NCI-H187 (cell line): ENCODE results near the gene SPATA32.
"Not testable (repeated sequence)": the region's sequence is repeated elsewhere in the genome, so short reads cannot be mapped to it uniquely, and the experiment has no call there.

Experiments
- DNase-seq, 2 experiments: peaks; one replicate each; lab custom pipeline; 2025; lab: John Stamatoyannopoulos, UW

The SPATA32 gene

DNA sequence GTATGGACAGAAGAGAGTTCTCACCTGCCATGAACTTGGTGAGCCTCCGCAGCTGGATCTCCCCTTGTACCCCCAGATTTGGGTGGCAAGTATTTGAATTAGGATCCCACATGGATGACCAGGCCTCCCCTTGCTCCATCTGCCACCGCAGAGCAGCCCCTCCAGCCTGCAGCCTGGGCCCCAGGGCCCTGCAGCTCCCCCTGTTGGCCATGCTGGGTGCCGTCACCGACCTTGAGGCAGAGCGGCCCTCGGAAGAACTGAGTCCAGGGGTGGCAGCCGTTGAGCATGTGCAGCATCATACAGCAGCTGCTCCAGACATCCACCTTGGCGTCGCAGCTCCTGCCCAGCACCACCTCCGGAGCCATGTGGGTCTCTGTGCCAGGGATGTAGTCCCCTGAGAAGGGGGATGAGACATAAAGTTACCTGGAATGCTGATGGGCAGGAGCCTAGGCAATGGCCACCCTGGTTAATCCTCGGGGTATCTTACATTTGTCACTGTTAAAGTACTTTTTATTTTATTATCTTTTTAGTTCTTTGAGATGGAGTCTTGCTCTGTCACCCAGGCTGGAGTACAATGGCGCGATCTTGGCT lies 9.0 kb upstream of the SPATA32 start:
- no peak for DNase-seq

DNA sequence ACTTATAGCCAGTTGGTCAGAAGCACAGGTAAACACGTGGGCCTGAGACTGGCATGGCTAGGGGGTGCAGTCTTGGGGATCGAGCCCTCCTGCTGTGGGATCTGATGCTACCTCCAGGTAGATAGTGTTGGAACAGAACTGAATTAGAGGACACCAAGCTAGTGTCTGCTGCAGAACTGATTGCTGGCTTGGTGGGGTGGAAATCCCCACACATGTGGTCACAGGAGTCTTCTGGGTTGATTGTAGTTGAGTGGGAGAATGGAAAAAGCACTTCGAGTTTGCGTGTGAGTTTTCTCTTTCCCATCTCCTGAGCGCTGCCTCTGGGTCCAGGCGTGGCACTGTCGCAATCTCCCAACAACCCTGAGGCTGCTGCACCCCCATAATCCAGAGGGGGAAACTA lies 8.0 kb upstream of the SPATA32 start:
- no peak for DNase-seq

DNA sequence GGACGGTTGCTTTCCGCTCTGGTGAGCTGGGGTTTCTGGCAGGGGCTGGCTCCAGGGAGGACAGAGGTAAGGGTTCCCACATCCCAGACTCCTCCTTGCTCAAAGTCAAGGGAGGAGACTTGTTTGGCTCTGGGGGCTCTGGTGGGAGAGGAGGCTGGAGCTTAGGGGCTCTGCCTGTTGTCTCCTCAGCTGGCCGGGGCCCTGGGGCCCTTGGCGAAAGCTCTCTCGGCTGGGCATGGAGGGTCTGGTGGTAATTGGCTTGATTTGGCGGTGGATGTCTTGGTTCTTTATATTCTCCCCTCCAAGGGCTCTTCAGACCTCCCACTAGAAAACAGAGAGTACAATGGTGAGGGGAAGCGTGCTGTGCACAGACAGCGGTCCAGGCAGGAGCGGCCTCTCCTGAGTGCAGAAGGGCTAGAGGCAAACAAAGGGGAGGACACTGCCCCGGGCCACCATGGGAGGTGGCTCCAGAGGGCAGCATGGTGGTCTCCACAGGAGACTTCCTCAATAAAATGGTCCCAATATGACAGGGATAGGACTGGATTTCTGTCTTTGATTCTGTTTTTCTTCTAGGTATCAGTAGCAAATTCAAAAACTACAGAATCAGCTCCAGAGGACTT lies 5.7 kb upstream of the SPATA32 start:
- no peak for DNase-seq

DNA sequence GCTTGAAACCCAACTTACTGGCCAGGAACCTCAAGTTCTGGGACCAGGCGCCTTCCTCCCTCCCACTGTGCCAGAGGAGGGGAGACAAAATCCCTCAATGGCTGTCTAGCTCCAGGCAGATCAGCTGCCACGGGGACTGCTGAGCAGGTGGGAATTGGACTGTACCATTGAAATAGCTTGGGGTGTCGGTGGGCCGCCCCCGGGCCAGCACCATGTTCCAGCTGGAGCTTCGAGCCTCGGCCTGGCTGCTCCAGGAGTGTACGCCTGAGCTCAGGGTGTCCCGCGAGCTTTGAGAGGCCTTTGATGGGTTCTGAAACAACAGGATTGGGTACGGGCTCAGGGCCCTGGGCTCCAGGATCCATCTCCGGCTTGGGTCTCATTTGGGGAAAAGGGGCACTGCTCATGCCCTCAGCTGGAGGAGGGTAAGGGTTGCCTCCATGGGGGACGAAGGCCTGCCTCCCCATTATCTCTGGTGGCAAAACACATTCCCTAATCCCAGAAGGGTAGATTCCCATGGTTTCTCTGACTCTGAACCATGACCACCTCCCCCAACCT lies 4.6 kb upstream of the SPATA32 start:
- no peak for DNase-seq

DNA sequence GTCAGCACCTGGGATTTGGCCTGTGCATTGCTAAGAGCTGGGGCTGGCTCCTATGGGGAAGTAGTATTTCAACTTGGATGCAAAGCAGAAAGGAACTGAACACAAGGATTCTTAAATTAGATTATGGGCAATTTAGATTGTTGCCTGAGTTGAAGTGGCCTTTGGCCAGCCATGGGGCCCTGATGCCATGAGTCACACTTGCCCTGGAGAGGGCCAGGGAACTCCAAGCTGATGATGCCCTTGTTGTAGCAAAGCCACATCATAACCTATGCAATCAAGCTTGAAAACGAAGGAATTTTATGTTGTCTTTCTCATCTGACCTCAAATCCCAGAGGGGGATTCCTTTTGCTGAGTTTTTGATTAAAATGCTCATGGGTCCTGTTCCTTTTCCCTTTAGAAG lies 3.9 kb upstream of the SPATA32 start:
- DNase-seq = no peak

DNA sequence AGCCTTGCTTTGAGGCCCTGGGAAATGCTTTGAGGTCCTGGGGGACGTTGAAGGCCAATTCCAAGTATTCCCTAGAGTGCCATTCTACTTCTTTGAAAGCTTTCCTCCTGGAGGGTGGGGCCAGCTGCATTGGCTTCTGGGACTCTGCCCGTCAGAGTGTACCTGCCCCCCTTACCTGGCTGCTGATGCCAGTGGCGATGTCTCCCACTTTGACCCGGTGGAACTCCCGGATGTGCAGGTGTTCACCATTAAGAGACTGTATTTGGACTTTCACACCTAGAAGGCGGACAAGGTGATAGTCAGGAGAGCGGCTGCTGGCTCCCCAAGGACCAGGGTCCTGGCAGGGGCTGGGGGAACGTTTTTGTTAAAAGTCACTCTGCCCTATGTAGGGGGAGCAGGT lies 3.1 kb upstream of the SPATA32 start:
- DNase-seq = no peak

DNA sequence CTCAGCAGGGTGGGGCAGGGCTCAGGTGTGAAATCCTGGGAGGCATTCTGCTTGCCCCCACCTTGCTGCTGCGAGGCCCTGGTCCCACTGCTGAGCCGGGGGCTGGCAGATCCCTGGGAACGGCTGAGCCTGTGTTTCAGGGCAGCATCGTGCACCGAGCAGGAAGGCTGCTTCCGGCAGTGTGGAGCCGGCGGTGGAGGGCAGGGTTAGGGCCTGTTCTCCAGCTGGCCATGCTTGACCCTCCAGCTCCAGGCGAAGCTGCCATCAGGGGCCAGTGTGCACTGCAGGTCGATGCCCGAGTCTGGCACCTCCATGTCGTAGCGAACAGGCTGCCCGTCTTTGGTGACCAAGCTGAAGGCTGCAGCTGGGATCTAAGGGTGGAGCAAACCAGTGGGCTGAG lies 2.5 kb upstream of the SPATA32 start:
- DNase-seq = no peak

DNA sequence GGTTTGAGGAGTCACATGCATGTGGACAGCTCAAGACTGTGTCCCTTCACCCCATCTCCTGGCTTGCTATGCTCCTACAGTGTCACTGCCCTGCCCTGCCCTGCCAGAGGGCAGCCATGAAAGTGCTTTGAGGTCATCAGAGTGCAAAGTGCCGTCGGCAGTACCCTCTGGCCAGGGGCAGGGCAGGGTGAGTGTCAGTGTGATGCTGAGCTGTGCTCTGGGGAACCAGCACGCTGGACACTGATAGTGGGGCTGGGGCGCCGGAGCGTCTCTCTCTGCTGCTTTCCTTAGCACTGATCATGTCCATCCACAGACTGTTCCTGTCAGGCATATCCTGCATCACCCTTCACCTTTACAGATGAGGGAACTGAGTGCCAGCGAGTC lies 1.6 kb upstream of the SPATA32 start:
- no peak for DNase-seq

DNA sequence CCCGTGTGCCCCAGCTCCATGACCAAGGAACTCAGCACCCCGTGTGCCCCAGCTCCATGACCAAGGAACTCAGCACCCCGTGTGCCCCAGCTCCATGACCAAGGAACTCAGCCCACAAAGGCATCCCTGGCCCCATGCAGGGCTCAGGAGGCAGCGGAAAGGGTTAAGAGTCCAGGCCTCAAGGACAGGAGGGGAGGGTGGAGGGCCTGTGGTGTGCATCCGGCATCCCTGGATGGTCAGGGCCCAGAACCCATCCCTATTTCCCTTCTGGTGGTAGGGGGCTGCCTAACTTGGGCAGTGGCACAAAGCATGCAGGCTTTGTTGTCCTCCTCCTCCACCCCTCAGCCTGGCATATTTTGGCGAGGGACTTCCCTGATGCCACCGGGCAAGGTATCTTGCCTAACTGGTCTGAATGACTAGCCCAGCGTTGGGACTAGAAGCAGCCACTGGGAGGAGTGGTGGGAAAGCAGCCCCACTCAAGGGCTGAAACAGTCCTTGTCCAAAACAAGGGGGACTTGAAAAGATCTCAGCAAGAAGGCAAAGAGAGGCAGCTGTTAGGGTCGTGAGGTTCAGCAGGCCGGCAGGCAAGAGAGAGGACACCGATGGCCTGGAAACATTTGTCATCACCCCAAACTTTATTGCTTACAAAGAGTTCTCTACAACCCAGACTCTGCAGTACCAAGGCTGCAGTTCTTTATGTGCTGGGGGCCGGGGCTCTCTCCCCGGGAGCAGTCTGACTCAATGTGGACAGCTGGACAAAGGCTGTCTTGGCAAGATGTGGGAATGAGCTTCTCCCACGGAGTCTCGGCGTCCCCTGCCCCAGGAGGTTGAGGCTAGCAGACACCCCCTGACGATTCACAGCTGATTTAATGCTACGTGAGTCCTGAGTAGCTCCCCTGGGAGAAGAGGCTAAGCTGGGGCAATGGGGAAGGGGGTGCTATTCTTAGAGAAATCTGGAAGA lies 902 bp upstream of the SPATA32 start:
- DNase-seq = no peak

DNA sequence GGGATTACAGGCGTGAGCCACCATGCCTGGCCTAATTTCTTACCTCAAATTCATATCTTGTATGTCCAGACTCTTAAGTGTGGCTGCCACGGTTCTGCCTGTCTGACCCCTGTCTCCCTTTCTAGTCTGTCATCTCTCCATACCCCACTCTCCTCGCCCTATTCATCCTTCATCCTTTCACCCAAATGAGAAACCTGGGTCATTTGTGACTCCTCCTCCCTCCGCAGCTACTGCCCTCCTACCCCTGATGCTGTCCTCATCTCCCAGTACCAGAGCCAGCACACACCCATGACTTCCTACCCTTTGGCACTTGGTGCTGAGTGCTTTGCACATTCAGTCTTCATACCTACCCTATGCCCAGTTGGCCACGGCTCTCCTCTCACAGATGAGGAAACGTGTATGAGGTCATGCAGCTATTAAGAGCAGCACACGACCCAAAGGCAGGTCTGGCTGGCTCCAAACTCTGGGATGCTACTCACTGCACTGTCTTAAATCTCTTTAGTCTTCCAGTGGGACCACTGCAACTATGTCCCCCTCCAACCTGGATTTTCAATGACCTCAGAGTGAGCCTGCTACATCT lies 1.6 kb downstream of the SPATA32 start:
- no peak for DNase-seq

DNA sequence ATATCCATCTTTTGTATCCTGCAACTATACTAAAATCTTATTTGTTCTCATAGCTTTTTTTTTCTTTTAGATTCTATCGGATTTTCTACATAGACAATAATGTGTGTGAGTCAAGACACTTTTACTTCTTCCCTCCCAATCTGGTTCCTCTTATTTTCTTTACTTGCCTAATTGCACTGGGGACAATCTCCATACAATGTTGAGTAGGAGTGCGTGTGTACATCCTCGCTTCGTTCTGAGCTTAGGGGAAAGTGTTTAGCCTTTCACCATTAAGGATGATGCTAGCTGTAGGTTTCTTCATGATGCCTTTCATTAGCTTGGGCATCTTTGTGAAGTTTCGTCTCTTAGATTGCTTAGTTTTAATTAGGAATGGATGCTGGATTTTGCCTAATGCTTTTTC lies 2.9 kb downstream of the SPATA32 start:
- no peak for DNase-seq

DNA sequence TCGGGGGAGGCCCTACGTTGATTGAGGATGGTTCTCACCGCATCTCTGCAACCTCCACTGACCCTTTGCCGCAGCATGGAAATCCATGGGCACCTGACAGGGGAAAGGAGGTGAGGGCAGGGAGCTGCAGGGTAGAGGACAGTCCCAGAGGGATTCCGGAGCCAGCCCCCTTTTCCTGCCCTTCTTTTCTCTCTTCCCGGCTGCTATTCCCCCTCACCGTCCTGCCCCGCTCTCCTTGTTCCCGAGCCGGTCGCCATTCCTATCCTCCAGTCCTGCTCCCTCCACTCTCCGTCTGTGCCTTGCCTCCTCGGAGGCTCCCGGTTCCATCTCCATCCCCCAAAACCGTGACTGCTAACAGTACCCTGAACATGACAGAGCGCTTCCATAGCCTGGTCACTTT lies 4.8 kb downstream of the SPATA32 start:
- no peak for DNase-seq

DNA sequence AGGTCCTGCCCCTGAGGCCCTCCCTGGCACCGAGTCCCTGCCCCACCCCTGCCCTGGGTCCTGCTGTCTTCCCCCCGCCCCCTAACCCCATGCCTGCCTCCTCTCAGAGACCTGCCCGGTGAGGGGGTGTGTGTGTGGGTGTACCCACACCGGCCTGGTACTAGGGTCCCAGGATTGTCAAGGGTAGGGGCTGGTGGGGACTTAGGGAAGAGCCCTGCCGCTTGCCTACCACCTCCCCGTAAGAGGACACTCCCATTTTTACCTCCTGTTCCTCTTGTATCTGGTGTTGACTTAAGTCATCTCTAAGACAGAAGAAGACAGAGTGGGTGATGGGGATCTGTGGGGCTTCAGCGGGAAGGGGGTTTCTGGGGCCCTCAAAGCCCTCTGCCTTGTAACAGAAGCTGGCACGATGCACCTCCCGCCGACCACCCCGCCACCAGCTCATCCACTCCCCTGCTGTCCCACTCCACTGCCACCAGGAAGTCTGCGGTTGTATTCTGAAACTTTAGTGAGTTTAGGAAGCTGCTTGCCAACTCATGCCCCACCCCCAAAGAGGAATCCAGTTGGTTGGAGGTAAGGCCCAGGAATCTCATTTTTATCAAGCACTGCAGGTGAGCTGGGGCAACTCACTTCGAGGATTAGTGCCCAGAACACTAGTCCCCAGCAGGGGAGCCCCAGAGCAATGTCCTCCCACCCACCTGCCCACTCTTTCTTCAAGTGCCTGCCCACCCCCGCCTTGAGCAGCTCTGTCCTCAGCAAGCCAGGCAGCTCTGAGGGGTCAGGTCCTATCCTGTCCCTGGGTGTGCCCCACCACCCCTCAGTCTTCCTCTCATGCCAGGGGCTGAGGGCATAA lies 5.6 kb downstream of the SPATA32 start:
- DNase-seq = no peak

DNA sequence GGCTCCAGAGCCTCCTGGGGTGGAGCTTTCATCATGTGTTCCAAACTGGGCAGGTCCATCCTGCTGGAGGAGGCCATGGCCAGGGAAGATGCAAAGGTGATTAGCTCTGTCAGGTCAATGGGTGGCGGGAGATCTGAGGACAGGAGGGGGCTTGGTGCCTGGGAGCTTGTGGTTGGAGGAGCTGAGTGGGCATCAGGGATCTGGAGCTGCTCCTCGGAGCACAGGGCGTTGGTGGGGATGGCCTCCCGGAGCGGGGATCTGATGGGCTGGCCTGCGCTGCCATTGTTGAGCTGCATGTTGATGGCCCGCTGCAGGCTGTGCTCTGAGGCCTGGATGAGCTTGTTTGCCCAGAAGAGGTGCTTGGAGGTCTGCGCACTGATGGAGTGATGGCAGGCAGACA lies 6.5 kb downstream of the SPATA32 start:
- no peak for DNase-seq

DNA sequence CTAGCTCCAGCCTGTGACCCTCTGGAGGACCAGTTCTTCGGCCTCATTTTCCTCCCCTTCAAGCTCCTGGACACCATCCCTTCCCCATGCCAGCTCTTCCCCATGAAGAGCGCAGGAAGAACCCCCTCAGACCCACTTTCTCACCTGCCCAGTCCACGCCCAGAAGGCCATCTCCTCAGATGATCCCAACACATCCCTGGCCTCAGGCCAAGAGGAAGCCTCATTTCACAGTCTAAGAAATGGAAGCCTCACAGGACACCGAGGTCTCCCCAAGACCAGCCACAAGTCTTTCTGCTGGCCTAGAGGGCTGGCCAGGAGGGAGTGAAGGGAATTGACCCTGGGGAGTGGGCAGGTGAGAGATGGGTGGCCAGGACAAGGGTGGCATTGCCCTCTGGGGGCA lies 8.0 kb downstream of the SPATA32 start:
- DNase-seq = no peak

DNA sequence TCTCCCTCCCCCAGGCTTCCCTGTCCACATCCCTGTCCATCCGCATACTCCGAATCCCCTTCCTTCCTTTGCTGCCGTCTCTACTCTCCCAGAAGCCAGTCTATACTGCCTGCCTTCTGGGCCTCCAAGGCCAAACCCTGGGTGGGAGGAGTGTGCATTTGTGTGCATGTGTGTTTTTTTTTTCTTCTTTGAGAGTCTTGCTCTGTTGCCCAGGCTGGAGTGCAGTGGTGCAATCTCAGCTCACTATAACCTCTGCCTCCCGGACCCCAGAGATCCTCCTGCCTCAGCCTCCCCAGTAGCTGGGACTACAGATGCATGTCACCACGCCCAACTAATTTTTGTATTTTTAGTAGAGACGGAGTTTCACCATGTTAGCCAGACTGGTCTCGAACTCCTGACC lies 8.7 kb downstream of the SPATA32 start:
- DNase-seq = not testable (repeated sequence)

DNA sequence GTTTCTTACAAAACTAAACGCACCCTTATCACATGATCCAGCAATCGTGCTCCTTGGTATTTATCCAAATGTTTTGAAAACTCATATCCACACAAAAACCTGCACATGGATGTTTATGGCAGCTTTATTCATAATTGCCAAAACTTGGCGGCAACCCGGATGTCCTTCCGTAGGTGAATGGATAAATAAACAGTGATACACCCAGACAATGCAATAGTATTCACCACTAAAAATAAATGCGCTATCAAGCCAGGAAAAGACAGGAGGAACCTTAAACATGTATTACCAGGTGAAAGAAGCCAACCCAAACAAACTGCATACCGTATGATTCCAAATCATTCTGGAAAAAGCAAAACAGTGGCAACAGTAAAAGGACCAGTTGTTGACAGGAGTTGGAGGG lies 10.0 kb downstream of the SPATA32 start:
- DNase-seq = no peak

DNA sequence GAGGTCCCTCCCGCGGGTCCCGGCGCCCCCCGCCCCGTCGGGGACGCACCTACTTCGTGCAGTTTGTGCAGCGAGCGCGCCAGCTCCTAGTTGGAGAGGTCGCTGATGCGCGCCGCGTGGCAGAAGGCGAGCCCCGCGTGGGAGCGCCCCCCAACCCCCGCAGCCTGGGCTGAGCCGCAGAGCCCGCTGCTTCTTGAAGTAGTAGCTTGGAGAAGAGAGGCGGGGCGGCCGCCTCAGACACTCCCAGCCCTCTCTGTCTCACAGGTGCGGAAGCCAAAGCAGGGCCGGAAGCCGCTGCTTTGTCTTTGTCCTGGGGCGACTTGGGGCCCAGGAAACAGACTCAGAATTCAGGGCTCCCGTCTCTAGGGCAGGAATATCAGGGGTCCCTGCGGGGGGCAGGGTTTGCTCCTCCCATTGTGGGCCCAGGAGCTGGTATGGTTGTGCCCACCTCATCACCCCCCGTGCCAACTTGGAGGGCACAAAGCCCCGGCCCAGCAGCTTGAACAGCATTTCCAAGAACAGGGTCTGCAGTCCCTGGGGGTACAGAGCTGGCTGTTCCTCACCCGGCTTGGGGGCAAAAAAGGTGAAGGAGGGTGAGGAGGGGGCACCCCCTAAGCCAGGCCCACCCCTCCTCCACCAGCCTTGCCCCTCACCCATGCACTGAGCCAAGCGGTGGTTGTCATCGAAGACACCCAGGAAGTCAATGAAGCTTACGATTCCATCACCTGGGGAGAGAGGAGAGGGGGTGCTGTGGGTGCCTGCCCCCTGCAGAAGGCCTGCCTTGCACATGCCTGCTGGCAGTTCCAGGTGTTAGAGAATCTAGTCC lies 13.5 kb downstream of the SPATA32 start:
- no peak for DNase-seq

DNA sequence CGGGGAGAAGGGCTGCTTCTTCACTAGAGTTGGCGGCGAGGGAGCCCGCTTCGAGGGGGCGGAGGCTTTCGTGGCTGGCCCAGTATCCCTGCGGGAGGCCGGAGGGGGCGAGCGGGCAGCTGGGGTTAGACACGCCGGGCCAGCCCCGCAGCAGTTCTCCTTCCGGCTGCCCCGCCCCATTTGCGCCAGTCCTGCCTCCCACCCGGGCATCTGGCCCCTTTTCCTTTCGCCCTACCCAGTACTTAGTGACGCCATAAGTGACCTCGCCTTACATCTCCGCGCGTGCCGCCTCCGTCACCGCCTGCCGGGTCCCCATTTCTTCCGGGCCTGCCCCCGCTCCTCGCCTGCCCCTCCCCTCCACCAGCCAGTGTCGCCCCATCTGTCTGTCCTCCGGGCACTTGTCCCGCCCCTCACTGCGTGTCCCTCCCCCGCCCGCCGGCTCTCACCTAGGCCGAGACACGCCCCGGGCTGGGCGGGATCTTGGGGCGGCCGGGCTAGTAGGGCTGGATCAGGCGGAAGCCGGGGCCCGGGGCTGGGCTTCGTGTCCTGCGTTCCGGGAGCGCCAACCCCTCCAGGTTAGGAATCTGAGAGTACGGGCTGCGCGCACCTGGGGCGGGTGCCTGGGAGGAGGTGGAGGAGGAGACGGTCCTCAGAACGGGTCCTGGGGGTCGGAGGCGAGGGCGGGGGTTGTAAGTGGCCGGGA lies 14.3 kb downstream of the SPATA32 start:
- DNase-seq = peak; percentile 87 to 94

DNA sequence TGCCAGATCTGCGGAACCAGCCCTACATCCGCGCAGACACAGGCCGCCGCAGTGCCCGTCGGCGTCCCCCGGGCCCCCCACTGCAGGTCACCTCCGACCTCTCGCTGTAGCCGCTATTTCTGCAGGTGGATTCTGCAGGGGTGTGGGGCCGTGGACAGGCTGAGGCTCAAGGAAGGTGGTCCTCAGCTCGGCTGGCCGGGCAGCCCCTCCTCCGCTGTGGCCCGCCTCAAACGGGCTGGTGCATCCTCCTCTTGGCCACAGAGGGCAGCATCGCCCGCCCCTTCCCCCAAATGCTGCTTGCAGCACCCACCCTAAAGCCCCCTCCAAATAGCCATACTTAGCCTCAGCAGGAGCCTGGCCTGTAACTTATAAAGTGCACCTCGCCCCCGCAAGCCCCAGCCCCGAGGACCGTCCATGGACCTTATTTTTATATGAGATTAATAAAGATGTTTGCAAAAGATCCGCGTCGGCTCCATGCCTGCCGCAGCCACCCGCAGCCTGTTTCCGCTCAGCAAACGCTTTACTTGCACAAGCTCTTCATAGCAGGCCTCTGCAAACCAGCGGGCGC lies 14.9 kb downstream of the SPATA32 start:
- no peak for DNase-seq
